Lower leg skin (tissue), 4 donors: ENCODE measurements around the gene STX10. TPM values are rescaled to one million over a fixed set of nuclear protein-coding genes. Genes with fewer than 3 reads are reported as not detected.

Source experiments
- DNase-seq, 2 donors: peaks; one replicate each; pipeline ENCODE4 v3.0.0-alpha.2; 2019; ENCODE audit warnings: low spot score in 2 of 2
- H3K4me3 ChIP-seq: fragments of 200-600 bp; sonication (generic); 2 replicates; pipeline ENCODE4 v1.5.1; 2017; ENCODE audit warnings: mild to moderate bottlenecking, low read depth; ENCODE audit not compliant: poor library complexity, severe bottlenecking
- CTCF ChIP-seq, 3 donors: fragments of 450-650 bp; IDR thresholded peaks; one replicate each; pipeline ENCODE4 v1.5.1; 2016; ENCODE audit warnings: antibody characterized with exemption in 3 of 3, mild to moderate bottlenecking in 3 of 3, moderate library complexity in 2 of 3
- POLR2A ChIP-seq, 2 donors: fragments of 450-650 bp; IDR thresholded peaks; one replicate each; pipeline ENCODE4 v1.6.1; 2016 to 2017; ENCODE audit warnings: antibody characterized with exemption in 2 of 2, mild to moderate bottlenecking in 1 of 2, moderate library complexity in 1 of 2
- WGBS, 2 donors: methylation state at CpG; one replicate each; pipeline ENCODE4 v1.1.5; 2018; 5-methylcytosine and 5-hydroxymethylcytosine counted together
- intact Hi-C: fragments of 100-400 bp; cut with DNase I; formaldehyde crosslinking; loops from one replicate; pipeline ENCODE4 v1.15.0; 2023; ENCODE audit warnings: low total_unique reads
- total RNA-seq, 4 donors: library from RNA; depleted of rRNA; stranded (reverse); fragments of >200 nt; gene quantifications; one replicate each; pipeline ENCODE4 v1.1.0, GENCODE V29; 2016

STX10 gene
- total RNA-seq, 4 donors from 2014 or later = 67.8 to 110 (median 78.0) TPM

GRCh38 chr19:13155472-13156359 is 5.5 kb upstream of the STX10 start:
- DNase-seq = peak; percentile 66 to 95
- H3K4me3 ChIP-seq = no peak overlapping the region
- TF ChIP-seq POLR2A (IDR thresholded peaks at IDR 0.05) (no peak), CTCF (IDR thresholded peaks at IDR 0.05) (no peak)
- 5 to 9% methylated on average over 46 to 52 of the region's 55 CpGs for WGBS, 2 donors
- intact Hi-C loops = loop anchor here (10.0 kb wide), 1 partner anchor 699 kb away; no protein-coding TSS in a partner anchor

GRCh38 chr19:13154911-13155471 is 4.8 kb upstream of the STX10 start:
- WGBS, 2 donors = 3 to 7% methylated on average over 21 to 24 of the region's 24 CpGs
- TF ChIP-seq CTCF (IDR thresholded peaks at IDR 0.05) = no peak
- TF ChIP-seq POLR2A (IDR thresholded peaks at IDR 0.05) = no peak
- intact Hi-C loops = loop anchor here (10.0 kb wide), 1 partner anchor 700 kb away; no protein-coding TSS in a partner anchor
- peak; percentile 80 to 97 for DNase-seq
- peak overlapping the region; percentile 91 for H3K4me3 ChIP-seq

GRCh38 chr19:13154241-13154778 is 4.1 kb upstream of the STX10 start:
- WGBS, 2 donors = 0% methylated on average over 21 of the region's 21 CpGs
- no peak for TF ChIP-seq POLR2A (IDR thresholded peaks at IDR 0.05)
- TF ChIP-seq CTCF (IDR thresholded peaks at IDR 0.05) = no peak
- H3K4me3 ChIP-seq = peak overlapping the region; percentile 91
- peak; percentile 94 to 99 for DNase-seq
- intact Hi-C loops = loop anchor here (10.0 kb wide), 1 partner anchor 700 kb away; no protein-coding TSS in a partner anchor

- WGBS, 2 donors = 0 to 2% methylated on average over 30 to 36 of the region's 69 CpGs
- intact Hi-C loops = loop anchor here (10.0 kb wide), 1 partner anchor 701 kb away; no protein-coding TSS in a partner anchor
- DNase-seq = no peak
- H3K4me3 ChIP-seq = peak overlapping the region; percentile 91
- TF ChIP-seq CTCF (IDR thresholded peaks at IDR 0.05) (no peak), POLR2A (IDR thresholded peaks at IDR 0.05) (no peak)
These were observed 3.5 kb upstream of the STX10 start for GRCh38 chr19:13153569-13154240.

- peak overlapping the region; percentile 91 for H3K4me3 ChIP-seq
- TF ChIP-seq CTCF (IDR thresholded peaks at IDR 0.05) (no peak), POLR2A (IDR thresholded peaks at IDR 0.05) (peak in 1 of 2 donors; percentile 99)
- intact Hi-C loops = loop anchor here (10.0 kb wide), 1 partner anchor 702 kb away; no protein-coding TSS in a partner anchor
- DNase-seq = peak; percentile 95 to 100
- 0% methylated on average over 36 to 48 of the region's 59 CpGs for WGBS, 2 donors
These were observed 2.9 kb upstream of the STX10 start for GRCh38 chr19:13152974-13153568.
